CD4-positive, alpha-beta T cell treated with Interleukin-17A for 4 hours (primary cell): ENCODE results near the gene FOXD1.
"Not testable (repeated sequence)": the region's sequence is repeated elsewhere in the genome, so short reads cannot be mapped to it uniquely, and the experiment has no call there.

Experiments
- DNase-seq: peaks from one replicate; pipeline ENCODE4 v3.0.0-alpha.2; 2020; ENCODE audit warnings: mixed read lengths

The FOXD1 gene

DNA sequence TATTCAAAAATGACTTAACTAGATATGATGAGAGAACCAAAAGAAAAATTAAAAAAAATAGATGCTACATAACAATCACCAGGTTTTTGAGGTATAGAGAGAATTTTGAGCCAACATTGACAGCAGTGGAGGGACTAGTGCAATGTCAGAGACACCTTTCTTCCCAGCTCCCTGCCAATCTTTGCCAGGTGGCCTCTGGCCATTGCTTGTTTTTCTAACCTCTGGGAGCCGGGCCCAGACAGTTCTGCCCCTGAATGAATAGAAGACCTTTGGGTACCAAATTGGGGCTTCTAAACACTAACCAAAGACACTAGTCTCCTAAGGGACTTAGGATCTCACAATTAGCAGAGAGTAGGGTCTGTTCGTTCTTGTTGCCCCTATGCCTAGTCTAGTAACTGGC lies 33.4 kb downstream of the FOXD1 start:
- DNase-seq: no peak

DNA sequence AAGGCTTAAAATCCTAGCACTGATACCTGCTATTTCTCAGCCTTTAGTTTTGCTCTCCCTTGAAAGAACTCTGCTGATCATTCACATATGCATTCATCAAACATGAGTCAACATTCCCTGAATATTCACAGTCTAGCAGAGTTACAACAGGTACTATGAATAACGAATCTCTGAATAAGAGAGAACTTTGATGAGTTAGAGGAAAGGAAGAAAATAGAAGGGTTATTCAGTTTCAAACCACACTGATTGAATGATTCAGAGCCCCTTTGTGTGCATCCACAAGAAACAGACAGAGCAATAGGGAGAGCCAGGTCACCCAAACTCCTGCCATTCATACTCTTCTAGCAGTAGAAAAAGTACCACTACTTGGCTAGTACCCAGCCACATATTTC lies 36.0 kb downstream of the FOXD1 start:
- DNase-seq: no peak

DNA sequence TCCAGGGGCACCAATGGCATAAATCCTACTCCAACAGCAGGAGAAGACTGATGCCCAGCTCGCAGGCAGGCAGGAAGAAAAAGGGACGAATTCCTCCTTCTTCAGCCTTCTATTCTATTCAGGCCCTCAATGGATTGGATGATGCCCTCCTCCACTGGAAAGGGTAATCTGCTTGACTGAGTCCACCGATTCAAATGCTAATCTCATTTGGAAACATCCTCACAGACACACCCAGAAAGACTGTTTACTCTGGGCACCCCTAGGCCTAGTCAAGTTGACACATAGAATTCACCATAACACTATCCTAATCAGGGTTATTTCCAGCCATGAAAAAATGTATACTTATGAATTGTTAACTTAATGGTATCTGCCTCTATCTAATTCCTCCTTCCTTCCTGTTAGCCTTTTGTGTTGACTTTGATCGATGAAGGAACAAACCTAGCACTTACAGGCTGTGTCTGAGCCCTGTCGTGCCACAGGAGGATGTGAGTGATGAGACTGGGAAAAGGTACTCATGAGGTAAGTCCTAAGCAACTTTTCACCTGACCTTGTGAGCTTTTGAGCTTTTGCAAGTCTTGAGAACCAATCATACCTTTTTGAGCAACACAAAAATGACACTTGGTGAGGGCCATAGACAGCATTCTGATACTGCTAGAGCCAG lies 36.5 kb downstream of the FOXD1 start:
- DNase-seq: no peak

DNA sequence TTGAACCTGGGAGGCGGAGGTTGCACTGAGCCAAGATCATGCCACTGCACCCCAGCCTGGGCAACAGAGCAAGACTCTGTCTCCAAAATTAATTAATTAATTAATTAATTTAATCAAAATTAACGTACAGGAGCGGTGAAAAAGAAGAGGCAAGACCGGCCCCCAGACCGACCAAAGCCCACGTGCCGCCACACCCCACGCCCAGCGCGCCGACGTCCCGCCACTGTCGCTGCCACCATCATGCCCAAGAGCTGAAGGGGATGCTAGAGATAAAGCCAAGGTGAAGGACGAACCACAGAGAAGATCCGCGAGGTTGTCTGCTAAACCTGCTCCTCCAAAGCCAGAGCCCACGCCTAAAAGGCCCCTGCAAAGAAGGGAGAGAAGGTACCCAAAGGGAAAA lies 38.6 kb downstream of the FOXD1 start:
- DNase-seq: not testable (repeated sequence)

DNA sequence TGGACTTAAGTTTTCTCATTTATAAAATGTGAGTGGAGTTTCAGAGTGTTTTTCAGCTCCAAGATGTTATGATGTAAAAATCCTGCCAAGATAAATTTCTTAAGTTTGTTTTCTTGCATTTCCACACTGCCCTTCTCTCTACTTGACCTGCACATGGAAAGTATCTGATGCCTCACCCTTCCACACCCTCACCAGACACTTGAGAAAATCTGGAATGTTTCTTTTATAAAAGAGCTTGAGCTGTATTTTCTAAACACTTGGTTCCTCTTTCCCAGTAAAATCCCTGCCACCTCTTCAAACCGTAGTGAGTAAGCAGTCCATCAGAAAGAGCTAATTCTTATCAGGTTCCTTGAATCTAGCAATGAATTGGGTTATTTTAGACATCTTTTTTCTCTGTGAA lies 42.9 kb downstream of the FOXD1 start:
- no peak for DNase-seq

DNA sequence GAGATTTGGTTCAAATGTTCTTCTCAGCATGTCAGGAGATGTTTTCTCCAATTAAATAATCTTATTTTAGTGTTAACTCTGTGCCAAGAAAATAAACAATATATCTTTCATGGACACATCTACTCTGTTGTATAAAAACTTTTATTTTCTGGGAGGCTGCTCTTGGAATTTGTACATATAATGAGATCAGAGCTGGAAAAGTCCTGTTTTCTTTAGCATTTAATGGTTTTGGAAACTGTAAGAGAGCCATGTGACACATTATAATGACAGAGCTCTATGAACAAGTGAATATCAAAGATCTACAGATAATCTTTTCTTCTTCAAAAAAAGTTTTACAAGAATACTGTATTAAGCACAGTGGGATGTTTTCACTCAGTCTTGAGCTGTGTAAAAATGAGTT lies 48.8 kb downstream of the FOXD1 start:
- DNase-seq: no peak
